GM12873 (cell line): ENCODE results near the gene FXN.

Source experiments
- CTCF ChIP-seq: IDR thresholded peaks from 2 replicates; pipeline ENCODE4 v1.5.1; 2012; ENCODE audit warnings: low read depth, mild to moderate bottlenecking, moderate library complexity, low read length, control low read depth; ENCODE audit not compliant: insufficient read depth; ENCODE audit errors: missing control alignments

FXN gene

GRCh38 chr9:69090140-69090750 is 54.7 kb downstream of the FXN start:
- TF ChIP-seq CTCF = no peak

- no peak for TF ChIP-seq CTCF
These were observed 55.4 kb downstream of the FXN start for GRCh38 chr9:69090946-69091345.

GRCh38 chr9:69093471-69094103 is 58.0 kb downstream of the FXN start:
- TF ChIP-seq CTCF = no peak

GRCh38 chr9:69097064-69097463 is 61.5 kb downstream of the FXN start:
- no peak for TF ChIP-seq CTCF

- no peak for TF ChIP-seq CTCF
These were observed 62.5 kb downstream of the FXN start for GRCh38 chr9:69097923-69098593.

GRCh38 chr9:69104830-69105527 is 69.4 kb downstream of the FXN start:
- TF ChIP-seq CTCF = no peak

GRCh38 chr9:69107771-69108170 is 72.2 kb downstream of the FXN start:
- TF ChIP-seq CTCF = no peak
